Esophagus (tissue), 2 donors: ENCODE results near the gene RBPJL. TPM values are rescaled to one million over a fixed set of nuclear protein-coding genes. Genes with fewer than 3 reads are reported as not detected.
A peak's percentile ranks its signal among the peaks of the same experiment; 100 is the strongest.

Experiments used
- H3K27ac ChIP-seq, 2 donors: one replicate each; pipeline ENCODE4 v1.5.1; 2013; ENCODE audit warnings: low read depth in 2 of 2, mild to moderate bottlenecking in 2 of 2, inconsistent platforms in 1 of 2, low read length in 1 of 2, moderate library complexity in 1 of 2
- H3K27me3 ChIP-seq, 2 donors: one replicate each; pipeline ENCODE4 v1.6.1; 2013; ENCODE audit warnings: low read length in 2 of 2, control low read depth in 1 of 2, mild to moderate bottlenecking in 1 of 2; ENCODE audit not compliant: insufficient read depth in 2 of 2, control insufficient read depth in 1 of 2
- H3K36me3 ChIP-seq, 2 donors: one replicate each; pipeline ENCODE4 v1.6.1; 2013; ENCODE audit warnings: low read length in 1 of 2; ENCODE audit not compliant: control insufficient read depth in 2 of 2, insufficient read depth in 2 of 2
- H3K4me1 ChIP-seq, 2 donors: one replicate each; pipeline ENCODE4 v1.6.1; 2013; ENCODE audit warnings: low read length in 1 of 2; ENCODE audit not compliant: control insufficient read depth in 2 of 2, insufficient read depth in 2 of 2
- H3K4me3 ChIP-seq, 2 donors: one replicate each; pipeline ENCODE4 v1.5.1; 2013; ENCODE audit warnings: low read length in 2 of 2, mild to moderate bottlenecking in 2 of 2, low read depth in 1 of 2, moderate library complexity in 1 of 2
- H3K9me3 ChIP-seq, 2 donors: one replicate each; pipeline ENCODE4 v1.6.1; 2013; ENCODE audit warnings: mild to moderate bottlenecking in 2 of 2, low read depth in 1 of 2, low read length in 1 of 2, moderate library complexity in 1 of 2; ENCODE audit not compliant: control insufficient read depth in 2 of 2, insufficient read depth in 1 of 2
- WGBS, 2 donors: extraction: QIAGEN DNeasy Blood & Tissue Kit; methylation state at CpG; one replicate each; pipeline ENCODE4 v1.1.7; 2013; 5-methylcytosine and 5-hydroxymethylcytosine counted together
- polyA plus RNA-seq, 2 donors: library from polyadenylated mRNA; stranded (reverse); fragments of 200-250 nt; gene quantifications; one replicate each; pipeline ENCODE4 v1.2.3, GENCODE V29; 2013
- donor health status: healthy with polysubstance abuse.
- donor health status: Bipolar disorder and iron deficiency.

The RBPJL gene
- polyA plus RNA-seq, 2 donors, result 0.04 TPM

DNA sequence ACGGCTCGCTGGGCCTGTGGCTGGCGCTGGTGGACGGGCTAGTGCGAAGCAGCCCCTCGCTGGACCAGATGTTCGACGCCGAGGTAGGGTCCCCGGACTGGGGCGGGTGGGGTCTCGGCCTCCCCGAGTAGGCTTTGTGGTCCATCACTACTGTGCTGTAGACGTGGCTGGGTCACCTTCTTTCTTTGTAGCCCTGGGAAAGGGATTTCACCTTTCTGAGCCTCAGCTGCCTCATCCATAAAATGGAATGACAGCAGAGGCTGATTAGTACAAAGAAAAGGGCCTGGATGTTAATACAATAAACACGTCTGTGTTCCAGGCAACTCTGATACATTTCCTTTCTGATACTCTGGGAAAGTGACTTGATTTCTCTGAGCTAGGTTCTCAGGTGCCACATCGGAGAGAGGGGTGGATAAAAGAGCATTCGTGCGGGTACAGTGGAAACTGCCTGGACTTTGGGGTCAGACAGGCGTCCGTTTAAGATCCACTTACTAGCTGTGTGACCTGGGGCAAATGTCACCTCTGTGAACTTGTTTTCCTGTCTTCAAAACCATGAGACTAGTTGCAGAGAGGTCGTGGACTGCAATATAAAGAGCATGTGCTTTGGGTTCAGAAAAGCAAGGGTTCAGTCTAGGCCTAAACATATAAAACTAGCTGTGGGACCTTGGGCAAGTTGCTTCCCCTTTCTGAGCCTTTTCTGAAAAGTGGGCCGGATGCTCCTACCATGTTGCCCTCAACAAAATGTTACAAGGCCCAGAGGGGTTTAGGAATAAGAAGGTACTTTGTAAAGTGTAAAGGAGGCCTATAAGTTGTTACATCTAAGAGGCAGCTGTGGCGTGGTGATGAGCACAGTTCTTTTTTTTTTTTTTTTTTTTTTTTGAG is 57.2 kb downstream of the RBPJL start:
- Histone ChIP-seq H3K36me3 (peaks cover 10 to 19% of the 10 kb centered on the region in 2 donors), H3K9me3 (no peaks in the 10 kb centered on the region), H3K4me1 (no peaks in the 10 kb centered on the region), H3K27me3 (no peaks in the 10 kb centered on the region), H3K27ac (peak overlapping the region; percentile 98), H3K4me3 (peak overlapping the region; percentile 71 to 79)
- 18 to 20% methylated on average over 23 of the region's 23 CpGs for WGBS, 2 donors

DNA sequence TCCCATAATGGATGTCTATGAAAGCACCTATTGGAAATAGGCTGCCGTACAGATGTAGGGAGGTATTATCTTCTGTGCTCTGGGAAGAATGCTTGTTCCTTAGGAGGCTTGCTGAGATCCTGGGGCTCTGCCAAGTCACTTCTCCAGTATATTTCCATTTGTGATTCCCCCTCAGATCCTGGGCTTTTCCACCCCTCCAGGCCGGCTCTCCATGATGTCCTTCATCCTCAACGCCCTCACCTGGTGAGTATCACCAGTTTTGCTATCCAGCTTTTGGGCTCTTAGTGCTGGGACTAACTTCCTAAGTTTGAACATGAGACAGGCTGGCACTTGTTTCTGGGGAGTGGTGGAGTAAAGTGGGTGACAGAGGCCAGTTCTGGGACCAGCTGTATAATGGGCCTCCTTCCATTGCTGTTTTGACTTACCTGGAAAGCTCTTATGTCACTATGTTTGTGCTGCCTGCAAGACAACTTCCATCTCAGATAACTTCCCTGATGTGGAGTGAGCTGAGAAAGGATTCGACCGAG is 58.9 kb downstream of the RBPJL start:
- Histone ChIP-seq H3K9me3 (no peaks in the 10 kb centered on the region), H3K27ac (no peak overlapping the region), H3K27me3 (no peaks in the 10 kb centered on the region), H3K4me3 (no peak overlapping the region), H3K36me3 (peaks cover 10 to 19% of the 10 kb centered on the region in 2 donors), H3K4me1 (no peaks in the 10 kb centered on the region)
- 83 to 93% methylated on average over 5 of the region's 5 CpGs for WGBS, 2 donors

- Histone ChIP-seq H3K4me3 (no peak overlapping the region), H3K4me1 (no peaks in the 10 kb centered on the region), H3K36me3 (peaks cover 10 to 19% of the 10 kb centered on the region in 2 donors), H3K9me3 (no peaks in the 10 kb centered on the region), H3K27ac (no peak overlapping the region), H3K27me3 (no peaks in the 10 kb centered on the region)
- WGBS, 2 donors, result 87% methylated on average over 1 of the region's 1 CpG
Measured at GRCh38 chr20:45366192-45366591, 59.6 kb downstream of the RBPJL start.

DNA sequence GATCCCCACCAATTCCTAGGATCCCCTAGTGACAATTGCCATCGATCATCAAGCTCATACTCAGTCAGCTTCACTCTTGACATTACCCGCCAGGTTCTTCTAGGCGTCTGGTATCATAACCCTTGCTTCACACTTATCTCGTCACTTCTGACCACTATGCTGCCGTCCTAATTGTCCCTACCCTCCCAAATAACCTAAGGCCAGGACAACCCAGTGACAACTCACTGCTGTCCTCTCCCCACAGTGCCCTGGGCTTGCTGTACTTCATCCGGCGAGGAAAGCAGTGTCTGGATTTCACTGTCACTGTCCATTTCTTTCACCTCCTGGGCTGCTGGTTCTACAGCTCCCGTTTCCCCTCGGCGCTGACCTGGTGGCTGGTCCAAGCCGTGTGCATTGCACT is 60.0 kb downstream of the RBPJL start:
- H3K4me1 ChIP-seq, result no peaks in the 10 kb centered on the region
- 88 to 94% methylated on average over 11 of the region's 11 CpGs for WGBS, 2 donors
- H3K36me3 ChIP-seq, result peaks cover 10 to 19% of the 10 kb centered on the region in 2 donors

DNA sequence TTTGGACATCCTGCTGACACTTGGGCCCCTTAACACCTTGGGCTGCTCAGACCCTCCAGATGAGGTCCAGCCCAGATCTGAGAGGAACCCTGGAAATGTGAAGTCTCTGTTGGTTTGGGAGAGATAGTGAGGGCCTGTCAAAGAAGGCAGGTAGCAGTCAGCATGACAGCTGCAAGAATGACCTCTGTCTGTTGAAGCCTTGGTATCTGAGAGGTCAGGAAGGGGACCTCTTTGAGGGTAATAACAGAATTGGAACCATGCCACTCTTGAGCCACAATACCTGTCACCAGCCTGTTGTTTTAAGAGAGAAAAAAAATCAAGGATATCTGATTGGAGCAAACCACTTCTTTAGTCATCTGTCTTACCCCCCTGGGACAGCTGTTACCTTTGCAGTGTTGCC is 60.5 kb downstream of the RBPJL start:
- Histone ChIP-seq H3K9me3 (no peaks in the 10 kb centered on the region), H3K4me1 (no peaks in the 10 kb centered on the region), H3K27me3 (no peaks in the 10 kb centered on the region), H3K36me3 (peaks cover 10 to 19% of the 10 kb centered on the region in 2 donors), H3K4me3 (no peak overlapping the region), H3K27ac (no peak overlapping the region)

More for the DNA sequence above, 60.0 kb downstream of the RBPJL start:
- H3K27me3 ChIP-seq, result no peaks in the 10 kb centered on the region
- H3K27ac ChIP-seq, result no peak overlapping the region
- H3K9me3 ChIP-seq, result no peaks in the 10 kb centered on the region
- H3K4me3 ChIP-seq, result no peak overlapping the region

Other genes with a start within 250 kb of the RBPJL start
- gene KCNS1, start 205.7 kb upstream of the RBPJL start, polyA plus RNA-seq, result under 1 TPM; 0.04 to 0.15 TPM
- gene WFDC5, start 191.7 kb upstream of the RBPJL start, polyA plus RNA-seq, result 1 to 10 TPM; 4.5 to 6.4 TPM
- 1 to 10 TPM; 2.2 to 4.3 TPM for gene WFDC12, start 182.4 kb upstream of the RBPJL start, polyA plus RNA-seq
- 1,000 to 10,000 TPM in 1 of 2 donors, 100 to 1,000 TPM in 1; 430 to 2,639 TPM for gene PI3, start 131.9 kb upstream of the RBPJL start, polyA plus RNA-seq
- not detected for gene SEMG1, start 99.8 kb upstream of the RBPJL start, polyA plus RNA-seq
- gene SEMG2, start 85.5 kb upstream of the RBPJL start, polyA plus RNA-seq, result not detected
- 1,000 to 10,000 TPM; 1,481 to 1,882 TPM for gene SLPI, start 52.3 kb upstream of the RBPJL start, polyA plus RNA-seq
- under 1 TPM; 0.08 TPM for gene MATN4, start 1.5 kb downstream of the RBPJL start, polyA plus RNA-seq
- 10 to 100 TPM; 49.4 to 64.6 TPM for gene SDC4, start 41.6 kb downstream of the RBPJL start, polyA plus RNA-seq
- gene SYS1, start 56.3 kb downstream of the RBPJL start, polyA plus RNA-seq, result 10 to 100 TPM in 1 of 2 donors, 1 to 10 TPM in 1; 8.4 to 16.5 TPM
- gene TP53TG5, start 71.5 kb downstream of the RBPJL start, polyA plus RNA-seq, result under 1 TPM in 1 of 2 donors, not detected in 1; 0.13 TPM
- 10 to 100 TPM; 31.0 to 65.1 TPM for gene DBNDD2, start 101.4 kb downstream of the RBPJL start, polyA plus RNA-seq
- 10 to 100 TPM; 38.7 to 40.9 TPM for gene PIGT, start 109.3 kb downstream of the RBPJL start, polyA plus RNA-seq
- 1 to 10 TPM; 3.3 to 6.1 TPM for gene WFDC2, start 162.9 kb downstream of the RBPJL start, polyA plus RNA-seq
- not detected for gene SPINT3, start 208.8 kb downstream of the RBPJL start, polyA plus RNA-seq
- not detected for gene WFDC6, start 232.6 kb downstream of the RBPJL start, polyA plus RNA-seq
- not detected for gene EPPIN, start 240.6 kb downstream of the RBPJL start, polyA plus RNA-seq